HG02852 (cell line): ENCODE measurements around the gene RGS8.
A peak's percentile ranks its signal among the peaks of the same experiment; 100 is the strongest.

Experiments
- ATAC-seq: cut with Tn5 transposase; IDR thresholded peaks from one replicate; pipeline ENCODE4 v1.9.1; 2021; ENCODE audit warnings: mild to moderate bottlenecking, moderate library complexity; ENCODE audit not compliant: unreplicated experiment

The RGS8 gene

GRCh38 chr1:182672487-182672836 lies 11.9 kb downstream of the RGS8 start:
- no peak for ATAC-seq

- ATAC-seq: no peak
These were observed 12.5 kb downstream of the RGS8 start for GRCh38 chr1:182671750-182672486.

- ATAC-seq: no peak
These were observed 14.2 kb downstream of the RGS8 start for GRCh38 chr1:182670032-182670749.

- ATAC-seq: no peak
These were observed 15.1 kb downstream of the RGS8 start for GRCh38 chr1:182669266-182669665.

- ATAC-seq: no peak
These were observed 15.8 kb downstream of the RGS8 start for GRCh38 chr1:182668521-182669054.

GRCh38 chr1:182667848-182668505 lies 16.4 kb downstream of the RGS8 start:
- no peak for ATAC-seq

GRCh38 chr1:182666706-182667105 lies 17.7 kb downstream of the RGS8 start:
- no peak for ATAC-seq

- ATAC-seq: no peak
These were observed 20.1 kb downstream of the RGS8 start for GRCh38 chr1:182664296-182664695.

GRCh38 chr1:182662956-182663355 lies 21.4 kb downstream of the RGS8 start:
- ATAC-seq: no peak

- ATAC-seq: no peak
These were observed 22.1 kb downstream of the RGS8 start for GRCh38 chr1:182662121-182662890.

GRCh38 chr1:182658055-182658454 lies 26.3 kb downstream of the RGS8 start:
- ATAC-seq: no peak

GRCh38 chr1:182656842-182657397 lies 27.5 kb downstream of the RGS8 start:
- no peak for ATAC-seq

GRCh38 chr1:182653986-182654385 lies 30.4 kb downstream of the RGS8 start:
- ATAC-seq: no peak

GRCh38 chr1:182652933-182653332 lies 31.5 kb downstream of the RGS8 start:
- no peak for ATAC-seq

- no peak for ATAC-seq
These were observed 33.1 kb downstream of the RGS8 start for GRCh38 chr1:182651339-182651724.

GRCh38 chr1:182650678-182651338 lies 33.6 kb downstream of the RGS8 start:
- ATAC-seq: no peak

GRCh38 chr1:182649041-182649440 lies 35.3 kb downstream of the RGS8 start:
- ATAC-seq: peak; percentile 45

GRCh38 chr1:182646739-182647138 lies 37.6 kb downstream of the RGS8 start:
- ATAC-seq: no peak

GRCh38 chr1:182644886-182645285 lies 39.5 kb downstream of the RGS8 start:
- ATAC-seq: no peak

- no peak for ATAC-seq
These were observed 40.7 kb downstream of the RGS8 start for GRCh38 chr1:182643699-182644098.
